Dedifferentiated amniotic fluid mesenchymal stem cell (primary cell): ENCODE data around the gene TNNT3.

Source experiments
- DNase-seq: peaks from one replicate; pipeline ENCODE4 v3.0.0-alpha.2; 2016; ENCODE audit errors: extremely low spot score

The TNNT3 gene

DNA sequence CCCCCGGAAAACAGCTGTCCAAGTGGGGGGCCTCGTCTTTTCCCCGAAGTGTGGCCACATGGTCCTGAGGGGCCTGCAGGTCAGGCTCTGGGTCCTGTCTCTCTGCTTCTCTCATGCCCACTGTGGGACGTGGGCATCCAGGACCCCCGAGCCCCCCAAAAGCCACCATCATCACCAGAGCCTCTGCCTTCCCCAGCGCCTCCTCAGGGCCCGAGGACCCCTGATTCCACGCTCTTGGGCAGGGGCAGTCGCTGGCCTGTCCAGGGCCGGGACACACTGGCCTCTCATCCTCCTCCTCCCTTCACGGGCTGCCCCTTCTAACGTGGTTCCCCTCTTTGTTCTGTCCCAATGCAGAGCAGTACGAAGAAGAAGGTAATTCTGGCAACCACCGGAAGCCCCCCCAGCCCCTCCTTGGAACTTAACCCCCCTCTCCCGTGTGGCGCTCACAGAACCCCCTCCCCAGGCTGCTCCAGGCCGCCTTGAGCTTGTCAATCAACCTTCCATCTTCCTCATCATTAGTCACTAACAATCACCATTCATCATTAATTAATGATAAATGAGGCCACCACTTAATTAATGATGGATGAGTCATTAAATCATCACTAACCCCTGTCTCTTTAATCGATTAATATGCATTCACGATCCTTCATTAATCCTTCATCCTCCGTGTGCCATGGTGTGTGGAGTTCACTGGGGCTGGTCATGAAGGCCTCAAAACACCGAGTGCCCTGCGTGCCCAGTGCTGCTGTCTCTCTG lies 3.9 kb downstream of the TNNT3 start:
- DNase-seq: no peak

- DNase-seq: no peak
Measured at GRCh38 chr11:1924181-1924580, 4.7 kb downstream of the TNNT3 start.

GRCh38 chr11:1924646-1925372 lies 5.3 kb downstream of the TNNT3 start:
- DNase-seq: no peak

DNA sequence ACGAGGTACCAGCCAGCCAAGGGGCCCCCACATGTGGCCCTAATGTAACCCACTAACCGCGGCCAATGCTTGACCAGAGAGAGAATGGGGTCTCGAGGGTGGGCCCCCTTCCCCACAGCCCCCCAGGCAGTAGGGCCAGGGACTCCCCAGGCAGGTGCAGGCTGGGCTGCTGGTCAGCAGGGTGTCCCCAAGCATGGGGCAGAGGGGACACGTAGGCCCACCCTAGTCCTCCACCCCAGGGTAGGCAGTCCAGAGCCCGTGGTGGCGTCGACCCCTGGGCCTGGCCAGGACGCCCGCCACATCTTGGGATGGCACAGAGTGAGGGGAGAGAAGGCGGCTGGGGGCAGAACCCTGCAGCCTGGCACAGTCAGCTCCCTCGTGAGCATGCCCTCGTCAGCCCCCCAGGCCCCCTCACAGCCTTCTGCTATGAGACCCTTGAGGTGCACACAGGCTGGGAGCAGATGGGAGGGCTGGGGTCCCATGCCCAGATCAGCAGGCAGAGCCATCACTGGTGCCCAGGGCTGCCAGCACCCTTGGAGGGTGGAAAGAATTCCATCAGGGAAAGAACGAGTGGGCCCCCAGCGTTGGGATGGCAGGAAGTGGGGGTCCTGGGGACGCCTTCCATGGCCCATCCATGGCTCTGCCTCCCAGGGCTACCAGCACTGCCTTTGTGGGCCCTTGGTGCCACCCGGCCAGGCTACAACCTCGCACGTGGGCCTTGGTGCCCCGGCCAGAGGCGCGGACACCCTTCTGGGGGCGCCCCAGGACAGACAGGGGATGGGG lies 6.1 kb downstream of the TNNT3 start:
- DNase-seq: no peak

- no peak for DNase-seq
Measured at GRCh38 chr11:1926156-1927025, 6.9 kb downstream of the TNNT3 start.

- no peak for DNase-seq
Measured at GRCh38 chr11:1927026-1927847, 7.7 kb downstream of the TNNT3 start.

- no peak for DNase-seq
Measured at GRCh38 chr11:1927848-1928469, 8.5 kb downstream of the TNNT3 start.

GRCh38 chr11:1928470-1928890 lies 9.0 kb downstream of the TNNT3 start:
- DNase-seq: no peak

DNA sequence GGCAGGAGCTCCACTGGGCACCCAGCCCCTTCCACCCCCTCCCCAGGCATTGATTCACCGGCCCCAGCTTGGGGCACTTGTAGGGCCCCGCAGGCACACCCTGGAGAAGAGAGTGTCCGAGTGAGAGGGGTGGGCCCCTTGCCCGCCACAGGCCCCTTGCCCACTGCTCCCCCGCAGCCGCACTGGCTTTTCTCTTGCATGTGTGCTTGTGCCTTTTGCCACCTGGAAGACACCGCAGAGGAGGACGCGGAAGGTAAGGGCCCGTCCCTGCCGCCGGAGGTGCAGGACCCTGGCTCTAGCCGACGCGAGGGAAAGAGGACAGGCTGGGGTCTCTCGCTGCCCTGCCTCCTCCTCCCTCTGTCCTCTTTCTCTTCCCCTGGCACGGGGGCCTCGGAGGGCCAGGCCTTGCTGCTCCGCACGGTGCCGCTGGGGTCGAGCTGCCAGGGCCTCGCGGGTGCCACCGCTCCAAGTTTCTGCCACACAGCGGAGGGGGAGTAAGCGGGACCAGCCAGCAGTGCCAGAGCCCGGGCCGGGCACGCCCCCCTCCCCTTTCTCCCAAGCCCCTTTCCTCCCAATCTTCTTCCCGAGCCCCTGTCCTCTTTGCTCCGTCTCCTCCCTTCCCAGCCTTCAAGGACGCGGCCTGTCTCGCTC lies 9.5 kb downstream of the TNNT3 start:
- DNase-seq: no peak

DNA sequence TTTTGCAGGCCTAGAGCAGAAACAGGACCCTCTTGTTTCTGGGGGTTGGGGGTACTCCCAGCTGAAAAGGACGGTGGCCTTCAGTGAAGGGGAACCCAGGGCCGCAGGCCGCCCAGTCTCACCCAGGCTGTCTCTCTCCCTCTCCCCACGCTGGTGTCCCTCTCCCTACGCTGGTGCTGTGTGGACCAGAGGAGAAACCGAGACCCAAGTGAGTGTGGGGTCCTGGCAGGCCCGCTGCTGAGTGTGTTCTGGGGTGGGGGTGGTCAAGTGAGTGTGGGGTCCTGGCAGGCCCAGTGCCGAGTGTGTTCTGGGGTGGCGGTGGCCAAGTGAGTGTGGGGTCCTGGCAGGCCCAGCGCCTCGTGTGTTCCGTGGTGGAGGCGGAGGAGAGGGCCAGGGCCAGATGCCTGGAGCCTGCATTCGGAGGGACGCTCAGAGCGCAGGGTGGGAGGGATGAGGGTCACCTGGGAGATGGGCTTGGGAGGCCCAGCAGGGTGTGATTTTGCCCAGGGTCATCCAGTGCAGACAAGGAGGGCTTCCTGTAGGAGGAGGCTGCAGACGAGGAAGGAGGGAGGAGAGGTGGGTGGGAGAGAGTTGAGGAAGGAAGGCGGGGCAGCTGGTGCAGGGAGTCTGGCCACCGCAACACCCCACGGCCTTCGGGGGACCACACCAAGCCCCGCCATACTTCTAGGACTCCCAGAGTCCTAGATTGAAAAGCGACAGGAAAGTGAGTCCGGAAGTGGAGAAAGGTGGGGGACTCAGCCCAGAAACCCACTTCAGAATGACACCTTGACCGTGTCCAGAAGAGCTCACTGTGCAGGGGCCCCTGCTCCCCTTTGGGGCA lies 10.3 kb downstream of the TNNT3 start:
- DNase-seq: no peak

- DNase-seq: no peak
Measured at GRCh38 chr11:1930462-1930830, 10.9 kb downstream of the TNNT3 start.

- peak; percentile 24 for DNase-seq
Measured at GRCh38 chr11:1931341-1932104, 12.0 kb downstream of the TNNT3 start.

DNA sequence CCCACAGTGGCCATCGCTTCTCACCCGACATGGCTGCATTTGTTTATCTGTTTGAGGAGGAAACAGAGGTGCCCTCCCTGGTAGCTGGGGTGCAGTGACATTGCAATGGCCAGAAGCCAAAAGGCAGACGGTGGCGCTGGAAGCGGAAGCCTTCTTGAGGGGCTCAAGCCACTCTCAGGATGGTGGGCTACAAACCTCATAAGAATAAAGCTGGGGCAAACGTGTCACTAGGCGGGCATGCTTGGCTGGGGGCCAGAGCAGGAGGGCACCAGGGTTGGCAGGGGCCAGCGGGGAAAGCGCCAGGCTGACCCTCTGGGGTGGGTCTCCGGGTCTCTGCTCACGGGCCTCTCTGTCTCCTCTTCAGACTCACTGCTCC lies 12.6 kb downstream of the TNNT3 start:
- DNase-seq: no peak

DNA sequence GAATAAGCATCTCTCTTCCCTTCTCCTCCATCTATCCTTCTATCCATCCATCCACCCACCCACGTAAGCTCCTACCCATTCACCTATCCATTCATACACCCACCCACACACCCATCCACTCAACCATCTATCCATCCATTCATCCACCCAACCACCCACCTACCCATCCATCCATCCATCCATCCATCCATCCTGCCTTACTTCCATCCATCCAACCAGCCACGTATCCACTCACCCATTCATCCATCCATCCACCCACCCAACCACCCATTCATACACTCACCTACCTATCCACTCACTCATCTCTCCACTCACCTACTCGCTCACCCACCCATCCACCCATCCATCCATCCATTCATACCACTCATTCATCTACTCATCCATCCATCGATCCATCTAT lies 13.2 kb downstream of the TNNT3 start:
- no peak for DNase-seq

DNA sequence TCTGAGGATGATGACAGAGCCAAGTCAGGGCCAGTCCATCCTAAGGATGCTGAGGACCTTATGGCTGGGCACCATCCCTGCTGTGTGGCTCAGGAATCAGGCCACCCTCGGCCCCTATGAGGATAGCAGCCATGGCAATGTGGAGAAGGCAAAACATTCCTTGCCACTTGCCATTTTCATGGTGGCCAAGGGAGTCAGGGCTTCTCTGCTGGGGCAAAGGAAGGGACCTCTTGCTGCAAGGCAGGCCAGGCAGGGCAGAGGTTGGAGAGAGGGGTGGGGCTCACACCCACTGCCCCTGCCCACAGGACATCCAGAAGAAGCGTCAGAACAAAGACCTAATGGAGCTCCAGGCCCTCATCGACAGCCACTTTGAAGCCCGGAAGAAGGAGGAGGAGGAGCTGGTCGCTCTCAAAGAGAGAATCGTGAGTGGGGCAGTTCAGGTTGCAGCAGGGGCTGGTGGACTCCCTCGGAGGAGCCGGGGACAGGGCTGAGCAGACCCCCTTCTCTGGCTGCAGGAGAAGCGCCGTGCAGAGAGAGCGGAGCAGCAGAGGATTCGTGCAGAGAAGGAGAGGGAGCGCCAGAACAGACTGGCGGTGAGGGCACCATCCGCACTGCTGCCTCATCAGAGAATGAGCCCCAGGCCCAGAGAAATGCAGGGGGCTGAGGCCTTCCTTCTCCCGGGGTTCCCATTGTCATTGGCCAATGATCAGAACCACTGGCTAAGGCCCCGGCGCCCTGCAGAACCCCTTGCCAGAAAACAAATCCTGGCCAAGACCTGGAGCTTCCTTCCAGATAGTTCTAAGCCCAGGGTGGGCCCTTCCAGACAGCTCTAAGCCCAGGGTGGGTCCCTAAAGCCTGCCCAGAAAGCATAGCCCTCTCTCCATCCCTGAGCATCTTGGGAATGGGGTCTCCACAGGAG lies 14.2 kb downstream of the TNNT3 start:
- DNase-seq: no peak

- DNase-seq: no peak
Measured at GRCh38 chr11:1934335-1935155, 15.0 kb downstream of the TNNT3 start.
